WERI-Rb-1 (cell line): ENCODE measurements around the gene KMT5C.

Source experiments
- DNase-seq: peaks from one replicate; pipeline ENCODE4 v3.0.0-alpha.2; 2020
- H3K27ac ChIP-seq: fragments of 250-450 bp; sonication (Bioruptor Pico); 2 replicates; pipeline ENCODE4 v1.5.1; 2020; ENCODE audit warnings: mild to moderate bottlenecking, moderate library complexity
- H3K27me3 ChIP-seq: fragments of 250-450 bp; sonication (Bioruptor Pico); 2 replicates; pipeline ENCODE4 v1.5.1; 2021; ENCODE audit warnings: mild to moderate bottlenecking, low read depth, moderate library complexity; ENCODE audit not compliant: insufficient read depth, severe bottlenecking
- H3K36me3 ChIP-seq: fragments of 250-450 bp; sonication (Bioruptor Pico); 2 replicates; pipeline ENCODE4 v1.5.1; 2020; ENCODE audit warnings: mild to moderate bottlenecking, moderate library complexity
- H3K4me3 ChIP-seq: 2 replicates; pipeline ENCODE4 v1.5.1; 2011; ENCODE audit warnings: low read depth, mild to moderate bottlenecking, control low read depth, low read length
- H3K9me3 ChIP-seq: fragments of 250-450 bp; sonication (Bioruptor Pico); 2 replicates; pipeline ENCODE4 v1.5.1; 2021; ENCODE audit warnings: mild to moderate bottlenecking, moderate library complexity; ENCODE audit not compliant: severe bottlenecking
- CTCF ChIP-seq: IDR thresholded peaks from 2 replicates; pipeline ENCODE4 v1.5.1; 2011; ENCODE audit warnings: low read depth, mild to moderate bottlenecking, control low read depth, inconsistent platforms, low read length

KMT5C gene

GRCh38 chr19:55358493-55358892 is 18.8 kb downstream of the KMT5C start:
- no peak for TF ChIP-seq CTCF
- Histone ChIP-seq H3K36me3 (no peaks in the 10 kb centered on the region), H3K27me3 (no peaks in the 10 kb centered on the region), H3K4me3 (no peak overlapping the region), H3K9me3 (no peaks in the 10 kb centered on the region), H3K27ac (no peak overlapping the region)
- DNase-seq, result no peak

- Histone ChIP-seq H3K27me3 (no peaks in the 10 kb centered on the region), H3K36me3 (no peaks in the 10 kb centered on the region), H3K9me3 (no peaks in the 10 kb centered on the region), H3K27ac (no peak overlapping the region), H3K4me3 (no peak overlapping the region)
- DNase-seq, result no peak
- no peak for TF ChIP-seq CTCF
Observed at GRCh38 chr19:55358943-55359908, 19.6 kb downstream of the KMT5C start.

- no peak overlapping the region for H3K4me3 ChIP-seq
- TF ChIP-seq CTCF, result no peak
- DNase-seq, result no peak
Observed at GRCh38 chr19:55360902-55361301, 21.2 kb downstream of the KMT5C start.

GRCh38 chr19:55362174-55362989 is 22.7 kb downstream of the KMT5C start:
- no peak for DNase-seq
- no peaks in the 10 kb centered on the region for H3K36me3 ChIP-seq
- H3K27me3 ChIP-seq, result no peaks in the 10 kb centered on the region
- no peak overlapping the region for H3K27ac ChIP-seq
- no peak overlapping the region for H3K4me3 ChIP-seq
- H3K9me3 ChIP-seq, result no peaks in the 10 kb centered on the region
- TF ChIP-seq CTCF, result no peak

More at GRCh38 chr19:55360902-55361301, 21.2 kb downstream of the KMT5C start:
- no peaks in the 10 kb centered on the region for H3K36me3 ChIP-seq
- no peaks in the 10 kb centered on the region for H3K9me3 ChIP-seq
- H3K27ac ChIP-seq, result no peak overlapping the region
- no peaks in the 10 kb centered on the region for H3K27me3 ChIP-seq

- Histone ChIP-seq H3K4me3 (no peak within 1 kb of the TSS), H3K9me3 (no peaks in the 10 kb centered on the region), H3K27me3 (no peaks in the 10 kb centered on the region), H3K36me3 (no peaks in the 10 kb centered on the region), H3K27ac (no peak within 1 kb of the TSS)
- TF ChIP-seq CTCF, result no peak
- DNase-seq, result no peak
Observed at GRCh38 chr19:55362990-55363716, 23.5 kb downstream of the KMT5C start, which contains the start of gene GARIN5B. TSS of gene GARIN5B (minus strand) at chr19:55363260. CDS start at chr19:55363066, 194 bp downstream.
